Stimulated activated CD4-positive, alpha-beta T cell treated with anti-CD3 and anti-CD28 coated beads, Interleukin-2, amount 100 ng/mL, for 4 hours (primary cell): Measurements from ENCODE around the gene NKAPL.
A peak's percentile ranks its signal among the peaks of the same experiment; 100 is the strongest.

ENCODE experiments used
- DNase-seq: peaks from one replicate; pipeline ENCODE4 v3.0.0-alpha.2; 2020; ENCODE audit warnings: low read depth

Gene NKAPL

DNA sequence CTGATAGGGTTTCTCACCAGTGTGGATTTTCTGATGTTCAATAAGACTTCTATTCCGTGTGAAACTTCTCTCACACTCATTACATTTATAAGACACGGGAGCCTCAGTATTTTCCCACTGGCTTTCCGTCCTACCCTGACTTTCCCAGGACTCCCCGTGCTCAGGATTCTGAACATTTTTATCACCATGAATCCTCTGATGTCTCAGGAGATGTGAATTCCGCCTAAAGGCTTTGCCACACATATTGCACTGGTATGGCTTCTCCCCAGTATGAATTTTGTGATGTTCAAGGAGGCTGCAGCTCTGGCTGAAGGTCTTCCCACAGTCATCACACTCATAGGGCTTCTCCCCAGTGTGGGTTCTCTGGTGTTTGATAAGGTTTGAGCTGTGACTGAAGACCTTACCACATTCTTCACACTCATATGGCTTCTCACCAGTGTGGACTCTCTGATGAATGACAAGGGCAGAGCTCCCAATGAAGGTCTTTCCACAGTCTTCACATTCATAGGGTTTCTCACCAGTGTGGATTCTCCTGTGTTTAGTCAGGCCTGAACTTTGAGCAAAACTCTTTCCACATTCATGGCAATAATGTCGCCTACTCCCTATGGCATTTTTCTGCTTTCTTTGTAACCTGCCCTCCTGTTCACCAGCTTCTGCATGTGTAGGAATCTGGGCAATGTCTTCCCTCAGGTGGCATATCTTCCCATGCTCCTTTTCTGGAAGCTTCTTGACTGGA is 13.7 kb upstream of the NKAPL start:
- no peak for DNase-seq

DNA sequence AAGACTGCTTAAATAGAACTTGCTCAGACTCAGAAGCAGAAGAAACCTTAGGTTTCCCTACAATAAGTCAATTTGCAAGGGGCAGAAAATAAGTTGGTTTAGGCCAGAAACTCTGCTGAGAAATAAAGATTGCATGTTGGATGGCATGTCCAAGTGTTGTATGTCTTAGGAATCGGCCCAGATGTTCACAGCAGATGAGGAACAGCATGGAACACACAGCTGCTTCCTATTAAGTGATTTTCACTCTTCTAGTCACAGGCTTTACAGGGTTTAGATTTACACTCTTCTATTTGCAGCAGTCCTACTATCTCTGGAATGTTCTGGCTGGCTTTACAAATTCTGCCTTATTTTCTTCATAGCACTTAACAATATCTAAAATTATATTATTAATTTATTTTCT is 10.2 kb upstream of the NKAPL start:
- no peak for DNase-seq

GRCh38 chr6:28250747-28251146 is 8.3 kb upstream of the NKAPL start:
- DNase-seq = no peak

DNA sequence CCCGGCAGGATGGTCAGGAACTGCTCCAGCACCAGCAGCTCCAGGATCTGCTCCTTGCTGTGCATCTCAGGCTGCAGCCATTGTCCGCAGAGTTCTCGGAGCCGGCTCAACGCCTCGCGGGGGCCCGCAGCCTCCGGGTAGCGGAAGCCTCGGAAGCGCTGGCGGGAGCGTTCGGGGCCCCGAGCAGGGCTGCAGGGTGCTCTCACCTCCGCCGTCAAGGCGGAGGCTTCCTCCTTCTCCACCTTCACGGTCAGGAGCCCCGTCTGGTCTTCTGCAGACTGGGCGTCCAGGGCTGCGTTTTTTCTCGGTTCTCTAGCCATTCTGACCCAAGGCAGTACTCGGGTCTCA is 7.5 kb upstream of the NKAPL start:
- no peak for DNase-seq

DNA sequence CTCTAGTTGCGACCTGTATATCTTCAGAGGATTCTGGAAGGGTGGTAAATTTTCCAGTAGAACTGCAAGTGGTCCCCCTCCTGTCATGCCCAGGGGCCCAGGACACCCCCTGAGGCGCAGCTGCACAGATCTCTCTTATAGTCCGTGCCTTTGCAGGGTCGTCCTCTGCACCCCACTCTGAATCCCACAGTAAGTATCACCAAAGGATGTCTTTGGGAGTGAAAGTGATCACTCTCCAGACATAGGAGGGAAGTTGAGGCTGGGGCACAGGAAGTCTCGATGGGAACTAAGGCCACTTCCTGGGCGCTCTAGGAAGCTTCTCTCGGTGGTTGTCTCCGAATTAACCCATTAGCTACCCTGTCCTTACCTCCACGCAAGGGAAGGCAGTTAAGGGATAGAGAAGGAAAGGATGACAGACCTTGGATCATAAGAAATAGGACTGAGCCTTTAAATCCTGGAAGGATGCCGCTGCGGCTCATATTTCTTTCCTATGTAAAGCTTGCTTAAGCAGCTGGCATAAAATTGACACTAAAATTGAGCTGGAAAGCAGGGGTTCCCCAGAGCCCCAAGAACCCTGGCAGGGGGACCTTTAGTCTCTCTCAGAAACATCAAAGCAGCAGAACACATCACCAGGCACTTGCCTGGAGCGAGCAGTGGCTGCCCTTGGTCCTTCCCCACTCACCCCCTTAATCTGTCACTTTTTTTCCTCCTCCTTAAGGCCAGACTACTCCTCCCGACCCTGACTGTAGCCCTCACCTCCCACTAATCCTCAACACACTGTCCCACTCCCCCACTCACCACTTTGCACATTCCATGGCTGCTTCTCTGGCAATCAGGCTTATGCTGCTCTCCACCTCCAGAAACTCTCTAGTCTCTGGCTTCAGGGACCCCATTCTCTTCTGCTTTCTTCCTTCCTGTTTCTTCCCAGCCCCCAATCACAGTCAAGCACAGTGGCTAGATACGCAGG is 6.8 kb upstream of the NKAPL start, which contains the start of gene ZKSCAN4:
ZKSCAN4 (minus strand) TSS at position 261 of the 967 bp plus-strand sequence. CDS start 289 bp downstream, outside the sequence.
- DNase-seq = peak; percentile 72

GRCh38 chr6:28254121-28254519 is 5.0 kb upstream of the NKAPL start:
- no peak for DNase-seq

GRCh38 chr6:28257042-28257441 is 2.1 kb upstream of the NKAPL start:
- DNase-seq = no peak

DNA sequence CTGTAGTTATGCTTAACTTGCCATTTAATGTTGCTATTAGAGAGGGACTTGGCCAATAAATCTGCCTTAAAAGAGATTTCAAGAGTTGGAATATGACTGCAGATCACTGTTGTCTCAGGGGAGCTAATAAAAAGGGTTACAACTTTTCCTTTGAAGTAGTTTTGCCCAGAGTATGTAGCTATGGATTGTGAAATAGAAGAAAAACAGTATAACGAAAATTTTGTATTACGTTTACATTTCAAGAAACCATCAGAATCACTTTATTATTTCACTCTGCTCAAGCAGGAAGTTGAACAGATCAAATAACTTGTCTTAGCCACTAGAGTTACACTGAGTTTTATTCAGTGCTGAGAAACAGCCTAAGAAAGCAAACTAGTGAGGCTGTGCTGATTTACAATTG is 4.8 kb downstream of the NKAPL start:
- no peak for DNase-seq

DNA sequence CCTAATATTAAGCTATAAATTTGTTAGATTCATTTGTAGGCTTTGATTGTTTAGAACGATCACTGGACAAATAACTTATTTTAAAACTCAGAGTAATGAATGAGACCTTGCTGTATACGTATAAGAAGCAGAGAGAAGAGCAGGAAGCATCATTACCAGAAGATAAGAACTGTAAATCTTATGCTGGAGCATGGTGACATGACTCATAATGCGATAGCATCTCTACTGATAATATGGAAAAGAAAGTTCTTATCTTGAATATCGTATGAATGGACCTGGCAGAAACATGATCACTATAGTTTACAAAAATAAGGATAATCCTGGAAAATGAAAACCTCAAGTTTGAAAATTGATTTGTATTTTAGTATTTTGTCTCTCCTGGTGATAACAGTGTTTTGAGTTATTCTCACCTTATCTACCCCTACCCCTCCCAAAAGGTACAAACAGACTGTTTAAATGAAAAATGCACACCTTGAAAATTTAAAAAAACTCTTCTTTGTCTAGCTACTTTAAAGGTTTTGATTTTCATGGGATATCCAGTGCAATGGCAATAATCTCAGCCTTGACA is 5.8 kb downstream of the NKAPL start:
- DNase-seq = no peak

GRCh38 chr6:28266563-28266961 is 7.5 kb downstream of the NKAPL start:
- DNase-seq = no peak

- DNase-seq = peak; percentile 78
These were observed 8.0 kb downstream of the NKAPL start, which contains the start of gene ZSCAN26 for GRCh38 chr6:28266962-28267694. Gene ZSCAN26, plus strand, starts transcription at chr6:28267143. Its CDS starts 4,777 bp downstream, at chr6:28271920.

DNA sequence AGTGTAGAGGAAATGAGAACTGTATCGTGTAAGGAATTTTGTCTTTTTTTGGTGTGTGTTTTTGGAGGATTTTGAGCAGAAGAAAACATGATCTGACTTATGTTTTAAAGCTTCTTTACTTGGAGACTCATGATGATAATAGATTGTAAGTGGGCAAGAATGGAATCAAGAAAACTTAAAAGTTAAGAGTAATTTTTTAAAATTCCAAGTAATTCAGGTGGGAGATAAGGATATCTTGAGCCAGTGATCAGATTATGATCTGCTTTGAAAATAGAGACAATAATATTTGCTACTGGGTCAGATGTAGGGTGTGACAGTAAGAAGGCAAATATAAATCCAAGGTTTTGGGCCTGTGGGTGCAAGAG is 8.6 kb downstream of the NKAPL start:
- DNase-seq = no peak

- no peak for DNase-seq
These were observed 10.4 kb downstream of the NKAPL start for GRCh38 chr6:28269492-28269891.

DNA sequence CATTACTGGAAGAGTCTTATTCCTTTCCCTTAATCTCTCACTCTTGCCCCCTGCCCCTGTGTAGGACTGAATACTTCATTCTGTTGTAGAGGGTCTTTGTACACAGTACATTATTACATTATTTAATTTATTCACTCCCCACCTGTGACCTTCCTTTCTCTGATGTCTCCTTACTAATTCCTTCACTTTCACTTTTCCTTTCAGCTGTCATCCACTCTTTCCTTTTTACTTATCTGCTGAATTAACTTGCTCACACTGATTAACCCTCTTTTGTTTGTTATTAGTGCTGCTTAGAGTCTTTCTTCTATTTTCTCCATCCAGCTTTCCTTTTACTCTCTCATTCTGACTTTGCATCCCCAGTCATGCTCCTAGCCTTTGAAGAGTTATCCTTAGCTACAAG is 15.8 kb downstream of the NKAPL start:
- DNase-seq = no peak

DNA sequence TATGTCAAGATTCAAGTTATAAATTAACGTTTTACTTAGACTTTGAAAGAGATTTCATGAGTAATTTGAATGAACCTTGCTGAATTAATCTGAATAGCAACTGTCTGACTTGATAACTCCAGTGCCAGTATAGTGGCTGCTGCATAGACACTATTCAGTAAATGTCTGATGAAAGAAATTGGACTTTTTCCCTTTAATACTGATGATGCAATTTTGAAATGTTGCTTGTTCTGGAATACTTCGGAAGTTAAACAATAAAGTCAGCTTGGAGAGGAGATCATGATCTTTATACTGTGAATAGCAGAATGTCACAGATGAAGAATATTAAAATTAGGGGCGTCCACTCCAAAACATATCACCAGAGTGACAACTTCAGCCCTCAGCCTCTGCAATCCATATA is 18.6 kb downstream of the NKAPL start:
- no peak for DNase-seq

GRCh38 chr6:28280595-28281287 is 21.6 kb downstream of the NKAPL start:
- DNase-seq = no peak

DNA sequence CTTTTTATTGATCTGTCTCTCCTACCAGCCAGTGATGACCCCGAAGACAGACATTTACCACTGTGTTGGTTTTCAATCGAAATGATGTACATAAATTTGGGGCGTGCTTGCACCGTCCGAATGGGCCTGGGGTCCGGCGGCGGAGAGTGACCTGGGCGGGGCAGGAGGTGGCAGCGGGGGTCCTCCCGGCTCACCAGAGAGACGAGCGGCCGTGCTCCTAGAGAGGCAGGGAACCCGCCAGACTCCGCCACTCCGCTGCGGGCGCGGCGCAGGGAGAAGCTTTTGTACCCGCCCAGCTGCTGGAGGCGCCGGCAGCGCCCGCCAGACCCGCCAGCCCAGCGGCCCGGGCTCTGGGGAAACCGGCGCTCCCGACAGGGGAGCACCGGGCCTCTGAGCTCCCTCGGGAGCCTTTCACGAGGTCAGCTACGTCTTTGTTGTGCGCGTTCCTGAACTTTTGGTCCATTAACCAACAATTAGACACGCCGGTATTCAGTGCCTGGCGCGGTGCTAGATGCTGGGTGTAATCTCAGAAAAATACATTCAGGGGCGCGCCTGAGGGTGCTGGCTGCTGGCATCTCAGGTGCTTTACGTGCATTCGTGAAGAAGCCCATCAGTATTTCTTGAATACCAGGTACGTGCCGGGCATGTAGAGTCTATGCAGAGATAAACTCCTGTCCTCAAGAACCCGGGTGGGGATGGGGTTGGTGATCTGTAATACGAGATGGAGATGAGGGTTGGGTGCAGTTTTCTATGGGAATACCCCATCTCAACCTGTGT is 22.4 kb downstream of the NKAPL start, which contains the start of gene PGBD1:
PGBD1 (plus strand) TSS at position 285 of the 777 bp plus-strand sequence. CDS start 2,242 bp downstream, outside the sequence.
- DNase-seq = peak; percentile 31

- no peak for DNase-seq
These were observed 23.8 kb downstream of the NKAPL start for GRCh38 chr6:28282926-28283325.

DNA sequence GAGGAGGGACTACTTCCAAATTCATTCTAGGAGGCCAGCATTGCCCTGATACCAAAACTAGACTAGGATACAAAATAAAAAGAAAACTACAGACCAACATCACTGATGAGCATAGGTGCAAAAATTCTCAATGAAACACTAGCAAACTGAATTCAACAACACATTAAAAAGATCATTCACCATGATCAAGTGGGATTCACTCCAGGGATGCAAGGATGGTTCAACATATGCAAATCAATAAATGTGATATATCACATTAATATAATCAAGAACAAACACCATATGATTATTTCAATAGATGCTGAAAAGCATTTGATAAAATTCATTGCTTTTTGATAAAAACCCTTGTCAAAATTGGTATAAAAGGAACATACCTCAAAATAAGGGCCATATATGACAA is 32.5 kb downstream of the NKAPL start:
- no peak for DNase-seq

DNA sequence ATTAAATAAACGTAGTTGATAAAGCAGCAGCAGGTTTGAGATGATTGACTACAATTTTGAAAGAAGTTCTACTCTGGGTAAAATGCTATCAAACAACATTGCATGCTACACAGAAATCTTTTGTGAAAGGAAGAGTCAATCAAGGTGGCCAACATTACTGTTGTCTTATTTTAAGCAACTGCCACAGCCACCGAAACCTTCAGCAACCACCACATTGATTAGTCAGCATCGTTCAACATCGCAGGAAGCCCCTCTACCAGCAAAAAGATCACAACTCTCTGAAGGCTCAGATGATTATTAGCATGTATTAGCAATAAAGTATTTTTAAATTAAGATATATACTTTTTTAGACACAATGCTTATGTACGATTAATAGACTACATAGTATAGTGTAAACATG is 36.2 kb downstream of the NKAPL start:
- no peak for DNase-seq
